ENCODE results near the gene ATP9B. TPM values are rescaled to one million over a fixed set of nuclear protein-coding genes. Genes with fewer than 3 reads are reported as not detected.

The ATP9B gene
- total RNA-seq, 1 experiment from 2014 or later, result 20.9 TPM

- H3K27me3 ChIP-seq (ENCODE audit: insufficient read depth, low read length), result no peaks in the 10 kb centered on the region
- no peaks in the 10 kb centered on the region for H3K9me3 ChIP-seq (ENCODE audit: control insufficient read depth, low read depth, low read length)
- H3T11ph ChIP-seq (ENCODE audit: low read length), result no peak overlapping the region
- H2BK20ac ChIP-seq (ENCODE audit: low read depth, low read length, poor library complexity, severe bottlenecking), result no peak overlapping the region
- TF ChIP-seq, protein P1, sequence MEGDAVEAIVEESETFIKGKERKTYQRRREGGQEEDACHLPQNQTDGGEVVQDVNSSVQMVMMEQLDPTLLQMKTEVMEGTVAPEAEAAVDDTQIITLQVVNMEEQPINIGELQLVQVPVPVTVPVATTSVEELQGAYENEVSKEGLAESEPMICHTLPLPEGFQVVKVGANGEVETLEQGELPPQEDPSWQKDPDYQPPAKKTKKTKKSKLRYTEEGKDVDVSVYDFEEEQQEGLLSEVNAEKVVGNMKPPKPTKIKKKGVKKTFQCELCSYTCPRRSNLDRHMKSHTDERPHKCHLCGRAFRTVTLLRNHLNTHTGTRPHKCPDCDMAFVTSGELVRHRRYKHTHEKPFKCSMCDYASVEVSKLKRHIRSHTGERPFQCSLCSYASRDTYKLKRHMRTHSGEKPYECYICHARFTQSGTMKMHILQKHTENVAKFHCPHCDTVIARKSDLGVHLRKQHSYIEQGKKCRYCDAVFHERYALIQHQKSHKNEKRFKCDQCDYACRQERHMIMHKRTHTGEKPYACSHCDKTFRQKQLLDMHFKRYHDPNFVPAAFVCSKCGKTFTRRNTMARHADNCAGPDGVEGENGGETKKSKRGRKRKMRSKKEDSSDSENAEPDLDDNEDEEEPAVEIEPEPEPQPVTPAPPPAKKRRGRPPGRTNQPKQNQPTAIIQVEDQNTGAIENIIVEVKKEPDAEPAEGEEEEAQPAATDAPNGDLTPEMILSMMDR (conservative IDR thresholded peaks at IDR 0.05), result no peak
- H3K9me3 Mint-ChIP-seq, result no peaks in the 10 kb centered on the region; a peak in 1 of 5 replicates
- H3K27ac Mint-ChIP-seq, result no peak overlapping the region; a peak in 1 of 7 replicates
- no peak overlapping the region for H2BK15ac ChIP-seq (ENCODE audit: low read depth, low read length)
- no peak overlapping the region for H3K4ac ChIP-seq (ENCODE audit: low read depth, low read length)
- no peaks in the 10 kb centered on the region for H3K4me1 ChIP-seq (ENCODE audit: insufficient read depth, low read length)
- H4K8ac ChIP-seq (replicated peaks; ENCODE audit: insufficient read length, low read depth, low read length), result no peak overlapping the region
- H2BK120ac ChIP-seq (ENCODE audit: low read depth, low read length, poor library complexity, severe bottlenecking), result no peak overlapping the region
- no CpG with 5 or more reads among the region's 37 CpGs for WGBS (ENCODE audit: extremely low coverage, insufficient read length, low lambda C conversion rate)
- H4K91ac ChIP-seq (ENCODE audit: insufficient read length, low read depth, low read length), result no peak overlapping the region
- H3K79me1 ChIP-seq (ENCODE audit: insufficient read depth, low read depth, low read length, poor library complexity, severe bottlenecking), result no peaks in the 10 kb centered on the region
- no peak overlapping the region for H2AFZ ChIP-seq (ENCODE audit: low read length)
- H3K27me3 Mint-ChIP-seq (ENCODE audit: low read depth), result no peaks in the 10 kb centered on the region; the same call in 1 of the 2 replicates
- H2BK12ac ChIP-seq (ENCODE audit: insufficient read length, low read depth, low read length), result no peak overlapping the region
- H3K27ac ChIP-seq (ENCODE audit: insufficient read length, low read depth, low read length), result no peak overlapping the region
- no peak overlapping the region for H3K56ac ChIP-seq (ENCODE audit: insufficient read length, low read depth, low read length)
- H3K18ac ChIP-seq (ENCODE audit: insufficient read length, low read depth, low read length), result peak overlapping the region; percentile 54
- no peaks in the 10 kb centered on the region for H3K79me2 ChIP-seq (ENCODE audit: insufficient read depth, low read length)
- no peak overlapping the region for H2AK5ac ChIP-seq (ENCODE audit: insufficient read length, low read length)
- no peak overlapping the region for H3K23ac ChIP-seq (ENCODE audit: insufficient read length, low read depth, low read length)
- H3K4me3 Mint-ChIP-seq, result no peak overlapping the region
- no peak overlapping the region for H3K9ac ChIP-seq (ENCODE audit: extremely low read depth, insufficient read length, low read length)
- H3K4me2 ChIP-seq (ENCODE audit: insufficient read depth, insufficient read length, low read length), result no peak overlapping the region
- H3K4me1 Mint-ChIP-seq, result peaks cover 4 to 12% of the 10 kb centered on the region in 2 experiments
- H4K5ac ChIP-seq (ENCODE audit: insufficient read length, low read depth, low read length), result no peak overlapping the region
- no peaks in the 10 kb centered on the region for H4K20me1 ChIP-seq (ENCODE audit: control insufficient read depth, insufficient read depth, insufficient read length)
- H3K14ac ChIP-seq (ENCODE audit: insufficient read depth, low read length), result no peak overlapping the region
- H3K36me3 Mint-ChIP-seq (ENCODE audit: insufficient read depth in 1 of 3, low read depth in 3 of 3), result peaks cover 0 to 3% (median 0%) of the 10 kb centered on the region in 3 experiments; a peak in 3 of 7 replicates
- H2BK5ac ChIP-seq (ENCODE audit: insufficient read length, low read length), result no peak overlapping the region
- DNase-seq, result no peak
- no peaks in the 10 kb centered on the region for H3K23me2 ChIP-seq (ENCODE audit: insufficient read length, low read depth, low read length, poor library complexity, severe bottlenecking)
Observed at GRCh38 chr18:79426376-79427300, 357.4 kb downstream of the ATP9B start.
